Lung microvascular endothelial cell (primary cell): Measurements from ENCODE around the gene ABHD14A. TPM values are rescaled to one million over a fixed set of nuclear protein-coding genes. Genes with fewer than 3 reads are reported as not detected.
A peak's percentile ranks its signal among the peaks of the same experiment; 100 is the strongest.
"Not testable (repeated sequence)": the region's sequence is repeated elsewhere in the genome, so short reads cannot be mapped to it uniquely, and the experiment has no call there.

Source experiments
- DNase-seq, 2 donors: peaks; one replicate each; pipeline versions ENCODE4 v3.0.0 to v3.0.0-alpha.2; 2010; ENCODE audit warnings: low read depth in 2 of 2
- total RNA-seq: library from RNA; depleted of rRNA; stranded (reverse); fragments of >200 nt; gene quantifications from 2 replicates; pipeline ENCODE4 v1.2.1, GENCODE V29; 2014

Gene ABHD14A
- 3.1 and 3.4 TPM in 2 replicates for total RNA-seq

DNA sequence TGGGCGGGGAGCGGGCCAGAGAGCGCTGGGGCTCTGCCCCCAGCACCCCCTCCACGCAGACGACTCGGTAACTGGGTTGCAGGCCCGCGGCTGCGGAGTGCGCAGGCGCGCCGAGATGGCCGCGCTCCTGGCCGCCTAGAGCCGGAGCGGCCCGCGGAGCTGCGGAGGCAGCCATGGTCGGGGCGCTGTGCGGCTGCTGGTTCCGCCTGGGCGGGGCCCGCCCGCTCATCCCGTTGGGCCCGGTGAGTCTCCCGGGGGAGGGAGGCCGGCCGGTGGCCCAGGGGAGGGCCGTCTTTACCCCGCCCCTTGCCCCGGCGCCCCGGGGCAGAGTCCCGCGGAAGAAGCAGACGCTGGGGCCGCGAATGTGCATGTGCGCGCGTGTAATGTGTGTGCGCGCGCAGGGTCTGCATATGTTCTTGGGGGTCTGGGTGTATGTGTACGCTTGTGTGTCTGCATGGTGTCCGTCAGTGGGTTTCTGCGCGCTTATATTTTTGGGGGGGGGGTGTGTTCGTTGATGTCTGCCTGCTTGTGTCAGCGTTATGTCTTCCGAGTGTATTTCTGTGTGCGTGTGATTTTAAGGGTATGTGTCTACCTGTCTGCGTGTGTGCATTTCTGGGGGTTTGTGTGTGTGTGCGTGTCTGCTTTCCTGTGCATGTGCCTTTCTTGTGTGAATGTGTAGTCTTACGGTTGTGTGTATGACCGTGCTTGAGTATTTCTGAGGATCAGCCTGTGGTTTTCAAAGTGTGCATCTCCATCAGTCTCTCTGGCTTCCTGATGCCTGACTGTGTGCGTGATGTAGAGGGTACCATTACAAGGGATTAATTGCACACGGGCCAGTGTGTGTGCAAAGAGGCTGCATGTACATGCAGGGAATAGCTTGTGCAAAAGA lies at the start of gene ABHD14A:
Gene ABHD14A (plus strand): TSS at position 102 of the 889 bp plus-strand sequence. CDS start 72 bp downstream, at position 174.
- DNase-seq: peak; percentile 66 to 67

DNA sequence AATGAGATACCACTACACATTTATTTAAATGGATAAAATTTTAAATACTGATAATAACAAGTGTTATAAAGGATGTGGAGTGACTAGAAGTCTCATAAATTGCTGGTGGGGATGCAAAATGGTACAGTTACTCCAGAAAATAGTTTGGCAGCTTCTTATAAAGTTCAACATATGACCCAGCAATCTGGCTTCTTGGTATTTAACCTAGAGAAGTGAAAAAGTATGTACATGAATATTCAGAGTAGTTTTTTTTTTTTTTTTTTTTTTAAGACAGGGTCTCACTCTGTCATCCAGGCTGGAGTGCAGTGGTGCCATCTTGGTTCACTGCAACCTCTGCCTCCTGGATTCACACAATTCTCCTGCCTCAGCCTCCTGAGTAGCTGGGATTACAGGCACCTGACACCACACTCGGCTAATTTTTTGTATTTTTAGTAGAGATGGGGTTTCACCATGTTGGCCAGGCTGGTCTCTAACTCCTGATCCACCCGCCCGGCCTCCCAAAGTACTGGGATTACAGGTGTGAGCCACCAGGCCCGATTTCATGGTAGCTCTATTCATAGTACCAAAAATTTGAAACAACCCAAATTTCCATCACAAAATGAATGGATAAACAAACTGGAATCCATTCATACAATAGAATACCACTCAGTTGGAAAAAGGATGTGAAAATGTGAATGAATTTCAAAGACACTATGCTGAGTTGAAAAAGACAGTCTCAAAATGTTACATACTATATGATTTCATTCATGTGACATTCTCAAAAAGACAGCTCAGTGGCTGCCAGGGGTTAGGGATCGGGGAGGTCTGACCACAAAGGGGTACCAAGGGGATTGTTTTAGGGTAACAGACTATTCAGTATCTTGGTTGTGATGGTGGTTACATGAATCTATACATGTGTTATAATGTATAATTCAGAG lies 47.5 kb upstream of the ABHD14A start:
- no peak for DNase-seq

DNA sequence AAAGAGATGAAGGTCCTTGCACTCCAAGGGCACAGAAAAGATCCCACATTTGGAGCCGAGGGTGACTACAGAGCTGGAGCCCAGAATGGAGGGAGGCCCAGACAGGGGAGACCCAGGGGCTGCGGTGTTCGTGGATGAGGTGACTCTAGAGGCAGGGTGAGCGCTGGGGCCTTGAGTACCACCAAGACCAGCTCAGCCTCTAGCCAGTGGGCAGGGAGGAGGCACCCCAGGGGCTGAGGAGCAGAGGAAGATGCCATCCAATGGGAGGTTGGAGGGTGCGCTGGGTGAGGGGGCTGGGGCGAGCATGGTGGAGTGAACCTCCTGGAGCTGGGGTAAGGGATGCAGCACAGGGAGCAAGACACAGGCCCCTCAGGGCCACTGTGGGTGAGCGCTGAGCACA lies 46.4 kb upstream of the ABHD14A start:
- no peak for DNase-seq

DNA sequence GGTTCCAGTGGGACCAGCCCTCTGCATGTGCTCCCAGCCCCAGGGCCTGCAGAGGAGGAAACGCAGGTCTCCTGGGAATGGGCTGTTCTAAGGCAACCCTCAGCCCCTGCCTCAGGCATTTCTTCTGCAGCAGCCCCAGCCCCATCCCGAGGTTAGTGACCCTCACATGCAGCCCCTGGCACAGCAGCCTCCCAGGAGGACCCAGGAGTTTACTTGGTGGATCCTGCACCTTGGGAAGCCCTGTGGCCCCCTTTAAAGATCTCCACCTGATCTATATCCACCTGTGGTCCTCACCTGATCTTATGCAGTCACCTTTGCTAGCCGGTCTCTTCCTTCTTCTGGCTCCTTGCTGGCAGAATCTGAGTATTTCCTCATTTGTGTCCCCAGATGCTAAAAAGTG lies 45.9 kb upstream of the ABHD14A start:
- DNase-seq: not testable (repeated sequence)

DNA sequence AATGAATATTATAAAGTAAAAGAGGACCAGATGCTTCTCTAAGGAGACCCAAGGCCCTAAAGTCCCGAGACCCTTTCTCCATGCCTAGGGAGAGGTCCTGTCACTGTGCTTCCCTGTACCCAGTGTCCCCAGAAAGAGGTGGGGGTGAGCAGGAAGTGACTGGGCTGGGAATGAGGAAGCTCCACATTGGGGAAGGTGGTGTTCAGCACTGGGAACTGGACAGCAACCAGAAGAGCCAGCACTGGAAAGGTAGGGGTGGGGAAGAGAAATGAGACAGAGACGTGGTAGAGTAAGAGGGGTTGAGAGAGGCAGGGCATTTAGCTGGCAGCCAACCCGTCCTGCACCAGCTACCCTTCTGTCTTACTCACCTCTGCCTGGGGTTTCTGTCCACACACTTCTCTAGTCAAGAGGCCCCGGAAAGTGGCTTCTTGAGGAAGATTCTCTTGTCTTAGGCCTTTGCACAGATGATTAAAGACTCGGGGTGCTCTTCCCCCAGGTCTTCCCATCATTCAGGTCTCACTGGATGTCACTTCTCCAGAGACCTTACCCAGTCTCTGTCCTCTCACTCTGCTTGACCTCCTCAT lies 45.4 kb upstream of the ABHD14A start:
- no peak for DNase-seq

DNA sequence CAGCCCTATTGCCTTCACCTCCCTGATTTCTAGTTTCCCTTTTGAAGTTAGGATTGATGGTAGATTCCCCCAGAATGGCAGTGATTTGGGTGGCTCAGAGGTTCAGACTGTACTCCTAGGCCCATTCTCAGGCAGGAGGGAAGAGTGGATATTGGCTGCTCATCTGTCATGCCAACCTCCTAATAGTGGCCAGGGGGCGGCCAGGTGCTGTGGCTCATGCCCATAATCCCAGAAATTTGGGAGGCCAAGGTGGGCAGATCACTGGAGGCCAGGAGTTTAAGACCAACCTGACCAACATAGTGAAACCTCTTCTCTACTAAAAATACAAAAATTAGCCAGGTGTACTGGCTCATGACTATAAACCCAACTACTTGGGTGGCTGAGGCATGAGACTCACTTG lies 44.4 kb upstream of the ABHD14A start:
- DNase-seq: no peak

DNA sequence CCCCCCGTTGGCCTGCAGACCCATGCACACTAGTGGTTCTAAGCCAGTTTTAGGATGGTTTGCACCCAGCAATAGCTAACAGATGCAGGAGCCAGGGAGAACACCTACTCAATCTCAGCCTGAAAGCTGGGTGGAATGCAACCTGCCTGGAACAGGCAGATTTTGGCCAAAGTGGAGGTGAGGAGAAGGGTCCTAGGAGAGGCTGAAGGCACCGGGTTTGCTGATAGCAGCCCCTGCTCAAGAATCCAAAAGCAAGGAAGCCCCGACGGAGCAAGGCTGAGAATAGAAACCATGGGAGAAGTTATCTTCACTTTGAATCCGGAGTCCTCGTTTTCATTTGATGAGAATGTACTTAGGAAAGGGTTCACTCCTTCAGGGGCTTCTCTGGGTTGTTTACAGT lies 43.1 kb upstream of the ABHD14A start:
- no peak for DNase-seq

DNA sequence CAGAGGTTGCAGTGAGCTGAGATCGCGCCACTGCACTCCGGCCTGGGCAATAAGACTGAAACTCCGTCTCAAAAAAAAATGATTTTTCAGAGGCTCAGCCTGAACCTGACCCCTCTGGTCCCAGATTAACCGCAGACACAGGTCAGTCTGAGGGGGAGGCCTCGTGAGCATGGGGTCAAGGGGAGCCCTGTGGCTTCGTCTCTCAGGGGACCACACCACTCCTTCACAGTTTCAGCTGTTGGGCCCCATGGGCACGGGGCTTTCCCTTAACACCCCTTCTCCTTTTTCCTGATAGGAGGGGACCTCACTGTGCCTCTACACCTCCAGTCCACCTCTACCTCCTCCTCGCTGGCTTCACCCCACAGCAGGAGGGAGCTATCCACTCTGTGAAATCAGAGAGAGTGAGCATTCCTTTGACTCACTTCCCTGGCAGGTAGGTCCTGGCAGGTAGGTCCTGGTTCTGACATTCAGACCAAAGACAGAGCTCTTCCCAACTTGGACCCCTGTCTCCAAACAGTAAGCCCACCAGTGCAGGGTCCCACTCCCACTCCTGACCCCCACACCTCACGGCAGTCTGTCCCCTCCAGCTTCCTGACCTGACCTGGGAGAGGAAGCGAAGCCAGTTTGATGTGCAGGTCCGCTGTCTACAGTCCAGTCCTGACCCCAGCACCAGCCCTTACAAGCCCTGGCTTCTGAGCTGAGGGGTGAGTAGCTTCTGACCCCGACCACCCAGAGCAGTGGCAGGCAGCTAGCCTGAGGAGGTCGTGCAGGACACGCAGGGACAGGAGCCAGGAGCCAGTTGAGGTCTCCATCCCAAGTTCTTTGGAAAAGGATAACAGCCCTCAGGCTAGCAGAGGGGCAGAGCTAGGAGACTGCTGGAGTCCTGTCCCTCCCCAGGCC lies 42.1 kb upstream of the ABHD14A start:
- DNase-seq: no peak

DNA sequence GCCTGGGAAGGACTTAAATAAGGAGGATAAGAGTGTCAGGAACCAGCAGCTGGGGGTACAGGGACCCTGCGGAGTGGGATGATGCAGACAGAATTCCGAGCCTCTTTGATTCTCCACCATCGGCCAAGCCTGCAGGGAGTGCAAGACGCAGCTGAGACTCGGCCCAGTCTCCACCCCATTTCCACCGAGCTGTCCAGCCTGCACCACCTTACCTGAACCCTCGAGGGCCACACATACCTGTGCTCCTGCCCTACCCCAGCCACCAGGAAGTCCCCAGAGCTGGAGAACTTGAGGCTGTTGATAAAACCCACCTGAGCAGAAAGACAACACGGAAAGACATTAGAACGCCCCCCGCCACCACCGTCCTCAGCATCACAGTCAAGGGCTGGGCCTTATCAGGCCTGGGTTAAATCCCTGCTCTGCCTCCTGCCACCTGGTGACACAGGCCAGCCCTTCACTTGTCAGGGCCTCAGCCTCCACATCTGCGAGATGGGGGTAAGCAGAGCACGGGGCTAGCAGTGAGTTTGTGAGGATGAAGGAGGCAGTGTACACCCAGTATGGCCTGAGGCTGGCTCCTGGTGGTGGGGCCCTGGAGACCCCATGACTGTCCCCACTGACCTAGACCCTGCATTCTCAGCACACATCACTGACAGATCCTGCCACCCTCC lies 41.3 kb upstream of the ABHD14A start:
- DNase-seq: no peak

DNA sequence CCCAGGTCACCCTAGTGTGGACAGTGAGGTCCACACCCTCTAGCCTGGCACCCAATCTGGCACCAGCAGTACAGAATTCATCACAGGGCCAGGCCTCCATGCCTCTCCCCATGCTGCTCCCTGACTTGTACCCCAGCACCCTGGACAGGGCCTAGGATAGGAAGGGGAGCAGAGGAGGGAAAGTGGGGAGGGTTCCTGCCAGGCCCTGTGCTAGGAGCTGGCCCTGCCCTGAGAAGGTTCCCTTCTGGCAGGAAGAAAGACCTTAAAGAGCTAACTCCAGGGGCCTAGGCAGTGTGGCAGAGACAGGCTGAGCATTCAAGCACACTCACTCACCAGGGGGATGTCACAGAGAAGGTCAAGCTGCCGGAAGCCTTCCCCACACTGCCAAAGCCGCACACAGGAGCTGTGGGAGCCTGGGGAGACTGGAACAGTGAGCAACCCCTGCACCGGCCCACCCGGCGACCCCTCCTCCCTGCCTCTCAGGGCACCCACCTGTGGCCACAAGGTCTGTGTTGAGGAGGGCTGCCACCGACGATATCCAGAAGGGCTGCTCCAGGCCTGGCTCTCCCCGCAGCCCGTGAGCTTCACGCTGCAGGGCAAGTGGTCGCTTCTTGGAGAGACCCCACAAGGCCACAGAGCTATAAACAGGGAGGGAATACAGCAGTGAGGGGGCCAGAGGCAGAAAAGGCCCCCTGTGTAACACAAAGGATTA lies 40.6 kb upstream of the ABHD14A start:
- no peak for DNase-seq

DNA sequence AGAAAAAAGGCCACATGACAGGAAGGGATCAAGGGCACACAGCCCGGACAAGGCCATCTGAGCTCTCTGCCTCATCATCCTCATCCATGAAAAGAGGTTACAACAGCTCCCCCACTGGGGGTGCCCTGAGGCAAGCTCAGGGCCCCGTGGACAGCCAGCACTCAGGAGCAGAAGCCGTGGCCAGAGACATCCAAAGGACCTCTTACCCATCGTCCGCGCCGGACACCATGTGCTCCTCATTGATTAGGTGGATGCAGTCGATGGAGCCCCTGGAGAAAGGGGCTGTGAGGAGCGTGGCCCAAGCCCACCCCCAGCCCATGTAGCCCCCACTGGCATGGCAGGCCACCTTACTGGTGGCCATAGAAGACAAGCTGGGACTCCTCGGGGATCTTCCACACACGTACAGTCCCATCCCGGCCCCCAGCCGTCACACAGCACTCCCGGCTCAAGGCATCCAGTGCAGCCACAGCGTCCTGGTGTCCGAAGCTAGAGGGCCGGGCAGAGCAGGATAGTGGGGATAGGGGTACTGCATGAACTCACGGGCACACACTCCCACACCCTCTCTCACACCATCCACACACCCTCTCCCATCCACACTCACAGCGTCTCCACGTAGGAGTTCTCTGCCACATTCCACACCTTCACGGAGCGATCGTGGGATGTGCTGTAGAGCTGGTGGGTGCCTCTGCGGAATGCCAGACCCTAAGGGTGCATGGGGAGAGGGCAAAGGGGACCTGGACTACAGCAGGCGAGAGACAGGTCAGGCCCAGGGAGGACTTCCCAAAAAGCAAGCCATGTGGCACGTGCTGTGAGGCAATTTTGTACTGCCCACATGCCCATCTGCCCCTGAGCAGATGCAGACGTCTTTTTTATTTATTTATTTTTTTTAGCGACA lies 39.6 kb upstream of the ABHD14A start:
- DNase-seq: no peak

DNA sequence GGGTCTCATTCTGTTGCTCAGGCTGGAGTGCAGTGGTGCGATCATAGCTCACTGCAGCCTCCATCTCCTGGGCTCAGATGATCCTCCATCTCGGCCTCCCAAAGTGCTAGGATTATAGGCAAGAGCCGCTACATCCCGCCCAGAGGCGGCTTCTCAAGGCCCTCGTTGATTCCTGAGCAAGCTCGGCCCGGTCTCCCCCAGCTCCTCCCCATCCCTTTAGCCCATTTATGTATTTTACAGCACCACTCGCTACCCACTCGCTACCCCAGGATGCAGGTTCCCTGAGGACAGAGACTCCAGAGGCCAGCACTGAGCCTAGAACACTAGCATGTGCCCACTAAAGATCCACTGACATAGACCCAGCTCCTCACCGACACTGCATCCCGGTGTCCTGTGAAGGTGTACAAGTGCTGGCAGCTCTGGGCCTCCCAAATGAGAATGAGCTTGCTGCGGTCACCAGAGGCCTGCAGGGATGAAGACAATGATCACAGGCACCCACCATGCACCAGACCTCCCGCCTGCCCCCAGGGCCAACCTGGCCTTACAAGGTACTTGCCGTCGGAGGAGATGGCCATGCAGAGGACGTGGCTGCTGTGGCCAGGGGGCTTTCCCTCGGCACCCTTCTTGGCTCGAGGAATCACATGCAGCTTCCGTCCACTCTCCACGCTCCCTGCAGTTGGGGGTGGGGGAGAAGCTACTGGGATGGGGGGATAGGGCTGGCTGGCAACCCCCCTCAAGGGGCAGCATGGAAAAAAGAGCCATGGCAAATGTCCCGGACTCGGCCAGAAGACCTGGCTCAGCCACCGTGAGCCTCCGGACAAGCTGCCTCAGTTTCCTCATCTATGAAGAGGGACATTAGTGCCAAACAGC lies 38.7 kb upstream of the ABHD14A start:
- peak in 1 of 2 donors; percentile 1 for DNase-seq

DNA sequence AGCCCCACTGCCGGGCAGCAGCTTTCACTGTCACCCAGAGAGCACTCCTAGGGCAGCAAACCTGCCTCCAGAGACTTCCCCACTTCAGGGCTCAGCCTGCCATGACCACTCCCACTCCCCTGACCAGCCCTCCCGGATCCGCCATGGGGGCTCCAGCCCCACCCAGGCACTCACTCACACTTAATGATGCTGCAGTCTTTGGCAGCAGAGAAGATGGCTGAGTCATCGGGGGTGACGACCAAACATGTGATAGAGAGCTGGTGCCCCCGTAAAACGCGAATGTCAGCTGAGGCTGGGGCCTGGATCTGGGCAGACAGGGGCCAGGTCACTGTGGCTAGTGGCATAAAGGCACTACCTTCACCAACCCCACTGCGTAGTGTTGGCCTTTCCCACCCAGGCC lies 37.9 kb upstream of the ABHD14A start:
- peak in 1 of 2 donors; percentile 1 for DNase-seq

DNA sequence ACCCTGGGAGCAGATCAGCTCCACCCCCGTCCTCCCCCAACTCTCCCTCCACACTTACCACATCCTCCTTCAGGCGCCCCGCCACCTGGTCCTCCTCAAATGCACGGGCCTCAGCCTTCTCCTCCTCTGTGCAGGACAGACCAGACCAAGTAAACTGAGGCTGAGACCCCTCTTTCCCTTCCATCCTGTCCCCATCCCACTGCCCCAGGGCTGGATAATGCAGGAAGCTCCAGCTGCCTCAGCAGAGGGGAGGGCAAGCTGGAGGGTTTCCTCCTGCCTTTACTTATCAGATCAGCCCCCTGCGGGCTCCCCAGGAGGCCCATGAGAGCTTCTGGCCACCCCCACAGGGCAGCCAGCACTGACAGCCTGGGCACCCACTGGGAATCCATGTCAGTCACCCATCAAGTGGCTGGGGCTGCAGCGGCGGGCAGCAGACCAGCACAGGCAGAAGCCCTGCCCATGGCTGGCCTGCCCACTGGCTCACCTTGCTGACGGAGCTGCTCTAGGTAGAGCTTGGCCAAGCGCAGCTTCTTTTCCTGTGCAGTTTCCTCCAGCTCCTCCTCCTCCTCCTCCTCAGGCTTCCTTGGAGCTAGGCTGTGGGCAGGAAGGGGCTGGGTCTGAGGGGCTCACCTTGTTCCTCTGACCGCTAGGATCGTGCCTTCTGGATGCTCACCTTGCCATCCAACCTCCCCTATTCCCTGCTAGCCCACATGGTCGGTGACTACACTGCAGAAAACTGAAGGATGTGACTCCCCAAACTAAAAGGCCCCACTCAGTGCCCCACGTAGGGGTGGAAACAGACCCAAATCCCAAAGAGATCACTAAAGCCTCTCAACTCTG lies 37.0 kb upstream of the ABHD14A start:
- peak in 1 of 2 donors; percentile 0 for DNase-seq

DNA sequence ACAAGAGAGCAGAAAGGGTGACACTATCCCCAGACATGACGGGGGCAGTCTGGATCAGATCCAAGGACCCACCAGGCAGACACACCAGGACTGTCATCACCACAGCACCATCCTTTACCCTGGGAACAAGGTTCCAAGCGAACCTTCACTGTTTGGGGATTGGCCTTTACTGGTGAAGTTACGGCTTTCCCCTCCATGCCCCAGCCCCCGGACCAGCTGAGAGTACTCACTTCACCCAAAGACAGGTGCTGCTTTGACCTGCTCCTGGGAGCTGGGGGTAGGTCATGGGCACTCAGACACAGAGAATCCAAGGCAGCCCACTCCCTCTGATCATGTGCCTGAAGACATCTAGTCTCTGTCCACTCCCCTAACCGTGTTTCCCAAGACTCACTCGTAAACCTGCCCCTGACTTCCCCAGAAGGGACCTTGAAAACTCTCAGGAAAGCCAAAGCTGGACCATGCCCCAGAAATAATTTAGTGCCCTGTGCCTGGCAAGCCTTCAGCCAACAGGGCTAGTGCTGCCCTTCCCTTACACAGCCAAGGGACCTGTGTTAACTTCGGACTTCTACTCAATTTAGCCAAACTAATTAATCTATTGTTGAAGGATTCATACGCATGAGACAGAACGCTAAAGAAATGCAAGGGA lies 36.0 kb upstream of the ABHD14A start:
- peak in 1 of 2 donors; percentile 0 for DNase-seq
